K562 (cell line): ENCODE results near the gene OR2AG1. TPM values are rescaled to one million over a fixed set of nuclear protein-coding genes. Genes with fewer than 3 reads are reported as not detected.

Source experiments
- ATAC-seq: fragments of 200-7000 bp; cut with Tn5 transposase; 3 replicates; pipeline ENCODE4 v1.9.1; 2020; ENCODE audit warnings: moderate library complexity
- BruUV-seq: library from RNA; stranded (reverse); fragments of 400-500 nt; replicated peaks from 2 replicates; lab custom pipeline; 2021; lab: Mats Ljungman, UMichigan
- CTCF ChIA-PET: fragments of 300-600 bp; formaldehyde crosslinking; extraction: SDS; loops from one replicate; lab custom pipeline; 2021; ENCODE audit warnings: low intra/inter-chr PET ratio; lab: Yijun Ruan, JAX
- POLR2A ChIA-PET: fragments of 300-600, 350-650 bp; sonication (Branson Sonifier 250); formaldehyde crosslinking; extraction: SDS; loops from one replicate; lab custom pipeline; 2021; ENCODE audit warnings: antibody characterized with exemption, inconsistent platforms; lab: Yijun Ruan, JAX
- DNase-seq, 4 experiments: peaks; one replicate each; pipeline versions ENCODE4 v3.0.0 to v3.0.0-alpha.2; 2011 to 2018; ENCODE audit warnings: low spot score in 3 of 4, mixed read lengths in 3 of 4; ENCODE audit errors: extremely low read depth in 1 of 4
- FAIRE-seq: peaks from 2 replicates; lab custom pipeline; 2011; peaks lifted over from hg19 to GRCh38; lab: Jason Lieb, UNC
- H2AFZ ChIP-seq: 2 replicates; pipeline ENCODE4 v1.6.0; 2011; ENCODE audit warnings: low read depth, low read length, control low read depth, inconsistent platforms
- H3K27ac ChIP-seq: fragments of 200-600 bp; 3 replicates; pipeline ENCODE4 v1.8.0; 2011; ENCODE audit warnings: low read depth, mild to moderate bottlenecking, control low read depth, inconsistent platforms, low read length, moderate library complexity, mixed read lengths; ENCODE audit errors: extremely low read depth
- H3K27me3 ChIP-seq, 2 experiments: fragments of 300-600 bp in 1 of 2; 2 replicates in 1 of 2; 3 replicates in 1 of 2; pipeline versions ENCODE4 v1.6.0 to v1.8.0; 2011; ENCODE audit warnings: inconsistent platforms in 2 of 2, low read length in 2 of 2, mild to moderate bottlenecking in 1 of 2, mixed read lengths in 1 of 2, moderate library complexity in 1 of 2; ENCODE audit not compliant: control insufficient read depth in 2 of 2, insufficient read depth in 2 of 2
- H3K36me3 ChIP-seq: fragments of 300-600 bp; 3 replicates; pipeline ENCODE4 v1.8.0; 2011; ENCODE audit warnings: mild to moderate bottlenecking, low read length, inconsistent platforms; ENCODE audit not compliant: control insufficient read depth, insufficient read depth
- H3K4me1 ChIP-seq, 2 experiments: fragments of 200-600 bp in 1 of 2; replicated peaks in 1 of 2; 2 replicates in 1 of 2; 3 replicates in 1 of 2; pipeline versions ENCODE4 v1.5.1 to v1.8.0; 2011; ENCODE audit warnings: inconsistent platforms in 2 of 2, low read length in 2 of 2, mild to moderate bottlenecking in 1 of 2, mixed read lengths in 1 of 2, moderate library complexity in 1 of 2; ENCODE audit not compliant: control insufficient read depth in 2 of 2, insufficient read depth in 2 of 2
- H3K4me2 ChIP-seq: 2 replicates; pipeline ENCODE4 v1.6.1; 2011; ENCODE audit warnings: low read length, control low read depth, inconsistent platforms, mixed read lengths; ENCODE audit not compliant: insufficient read depth
- H3K4me3 ChIP-seq: fragments of 200-600 bp; sonication (generic), shearing (Covaris generic); 2 replicates; pipeline ENCODE4 v1.5.1; 2016; ENCODE audit warnings: control low read depth, inconsistent platforms
- H3K79me2 ChIP-seq: fragments of 200-600 bp; 3 replicates; pipeline ENCODE4 v1.8.0; 2011; ENCODE audit warnings: low read length, inconsistent platforms; ENCODE audit not compliant: control insufficient read depth, insufficient read depth
- H3K9ac ChIP-seq, 2 experiments: 2 replicates each; pipeline versions ENCODE4 v1.6.0 to v1.6.1; 2011; ENCODE audit warnings: low read depth in 2 of 2, low read length in 2 of 2, control low read depth in 1 of 2, inconsistent platforms in 1 of 2, mild to moderate bottlenecking in 1 of 2, mixed read lengths in 1 of 2; ENCODE audit not compliant: insufficient read depth in 1 of 2
- H3K9me1 ChIP-seq: one replicate; pipeline ENCODE4 v1.6.0; 2011; ENCODE audit warnings: inconsistent platforms, mild to moderate bottlenecking, low read length, moderate library complexity; ENCODE audit not compliant: control insufficient read depth, insufficient read depth
- H3K9me3 ChIP-seq: replicated peaks from 2 replicates; pipeline ENCODE4 v1.5.1; 2011; ENCODE audit warnings: low read depth, low read length, inconsistent platforms; ENCODE audit not compliant: control insufficient read depth, insufficient read depth
- H4K20me1 ChIP-seq: replicated peaks from 2 replicates; pipeline ENCODE4 v1.6.1; 2011; ENCODE audit warnings: low read length, inconsistent platforms, mixed read lengths; ENCODE audit not compliant: control insufficient read depth, insufficient read depth
- CBX5 ChIP-seq: IDR thresholded peaks from 2 replicates; pipeline ENCODE4 v1.6.1; 2014; ENCODE audit warnings: low read depth, borderline replicate concordance
- CC2D1A ChIP-seq: fragments of 450-650 bp; IDR thresholded peaks from 2 replicates; pipeline ENCODE4 v1.6.1; 2017; ENCODE audit warnings: mild to moderate bottlenecking
- CLOCK ChIP-seq: fragments of 250-450 bp; sonication (Bioruptor Pico); IDR thresholded peaks from 2 replicates; pipeline ENCODE4 v1.4.0; 2020; ENCODE audit warnings: mild to moderate bottlenecking, moderate library complexity, borderline replicate concordance
- ELK3 ChIP-seq: fragments of 450-650 bp; formaldehyde crosslinking; IDR thresholded peaks from 2 replicates; pipeline ENCODE4 v1.4.0; 2020; ENCODE audit warnings: mild to moderate bottlenecking
- FOXK1 ChIP-seq: sonication (generic); formaldehyde crosslinking; IDR thresholded peaks from 2 replicates; pipeline ENCODE4 v1.8.0; 2022; ENCODE audit warnings: missing genetic modification reagents, mild to moderate bottlenecking, borderline replicate concordance
- HDAC8 ChIP-seq: fragments of 450-650 bp; IDR thresholded peaks from 2 replicates; pipeline ENCODE4 v1.6.1; 2016; ENCODE audit warnings: mild to moderate bottlenecking, missing genetic modification characterization, moderate library complexity, missing compliant biosample characterization
- JUNB ChIP-seq: fragments of 450-650 bp; formaldehyde crosslinking; conservative IDR thresholded peaks from 2 replicates; pipeline ENCODE4 v1.4.0; 2020; ENCODE audit warnings: mild to moderate bottlenecking
- KDM2B ChIP-seq: fragments of 250-450 bp; sonication (Bioruptor Pico); IDR thresholded peaks from 2 replicates; pipeline ENCODE4 v1.8.0; 2021; ENCODE audit warnings: mild to moderate bottlenecking, moderate library complexity
- MBD1 ChIP-seq: fragments of 250-450 bp; sonication (Bioruptor Pico); IDR thresholded peaks from 2 replicates; pipeline ENCODE4 v1.8.0; 2022; ENCODE audit warnings: inconsistent platforms
- SMARCA5 ChIP-seq: fragments of 450-650 bp; IDR thresholded peaks from 2 replicates; pipeline ENCODE4 v1.6.1; 2016
- TRIM24 ChIP-seq, 2 experiments: fragments of 450-650 bp; IDR thresholded peaks; 2 replicates each; pipeline ENCODE4 v1.6.1; 2016
- ZNF717 ChIP-seq: fragments of 250-450 bp; sonication (Bioruptor Pico); IDR thresholded peaks from 2 replicates; pipeline ENCODE4 v1.5.0; 2021
- ZNF77 ChIP-seq: fragments of 250-450 bp; sonication (Bioruptor Pico); IDR thresholded peaks from 2 replicates; pipeline ENCODE4 v1.5.0; 2020
- WGBS: fragments of 100-300 bp; shearing (Covaris generic); methylation state at CpG from one replicate; pipeline ENCODE4 v1.1.6; 2016; ENCODE audit warnings: low coverage, mixed read lengths; ENCODE audit not compliant: insufficient coverage; ENCODE audit errors: missing lambda C conversion rate; 5-methylcytosine and 5-hydroxymethylcytosine counted together
- in situ Hi-C: fragments of 300-500 bp; cut with MboI; formaldehyde crosslinking; loops from 4 replicates; pipeline ENCODE4 v1.15.0; 2018; ENCODE audit warnings: inconsistent platforms, mixed read lengths
- intact Hi-C: fragments of 100-400 bp; cut with micrococcal nuclease; formaldehyde crosslinking; loops from 2 replicates; pipeline ENCODE4 v1.14.2; 2022
- polyA plus RNA-seq, 8 experiments: library from polyadenylated mRNA; depleted of rRNA in 4 of 8; stranded (reverse) in 5 of 8; unstranded in 3 of 8; fragments of >200 nt; fragmentation: Nextera tagmentation in 2 of 8; fragmentation: Illumina TruSeq in 1 of 8; extraction: Ambion mirVana in 2 of 8; extraction: Trizol in 1 of 8; gene quantifications; 2 replicates each; pipeline versions ENCODE4 v1.2.1 to v1.2.3, GENCODE V29; 2011 to 2014; ENCODE audit warnings: inconsistent platforms in 1 of 8, missing spikeins in 1 of 8
- total RNA-seq, 7 experiments: library from RNA; depleted of rRNA in 6 of 7; stranded (reverse); fragments of >200 nt in 6 of 7; fragmentation: Illumina TruSeq in 2 of 7; extraction: Trizol in 2 of 7; gene quantifications; 2 replicates each; pipeline versions ENCODE4 v1.2.1 to v1.2.3, GENCODE V29; 2011 to 2021; ENCODE audit warnings: low replicate concordance in 1 of 7

The OR2AG1 gene
- total and polyA plus RNA-seq, 9 of the 15 experiments (the other 6 are each of a cell fraction or from before 2014, with no cell fraction given) = 0.05 to 0.11 (median 0.07) TPM; not detected in 5

- in situ Hi-C loops = no loop called here
- TF ChIP-seq ZNF717 (CRISPR knock-in tag) = no peak
- TF ChIP-seq ELK3 (CRISPR knock-in tag) = no peak
- TF ChIP-seq TRIM24 (IDR thresholded peaks at IDR 0.05) = no peak
- no peak for TF ChIP-seq ZNF77
- TF ChIP-seq HDAC8 (tag) = no peak
- TF ChIP-seq KDM2B (CRISPR knock-in tag) = no peak
- TF ChIP-seq CBX5 = no peak
- TF ChIP-seq JUNB (CRISPR knock-in tag) = no peak
- TF ChIP-seq MBD1 (CRISPR knock-in tag) = no peak
- TF ChIP-seq FOXK1 (CRISPR knock-in tag) = no peak
- no peak for TF ChIP-seq CC2D1A
- no peak for TF ChIP-seq SMARCA5
- TF ChIP-seq CLOCK = no peak
- TF ChIP-seq, all 486 proteins: peak for 0
These were observed 34.9 kb downstream of the OR2AG1 start for GRCh38 chr11:6817694-6818093.

More at GRCh38 chr11:6817694-6818093, 34.9 kb downstream of the OR2AG1 start:
- 0% methylated on average over 1 of the region's 1 CpG for WGBS
- Histone ChIP-seq H3K4me2 (no peak overlapping the region), H3K4me1 (no peaks in the 10 kb centered on the region), H3K36me3 (no peaks in the 10 kb centered on the region), H3K9me3 (no peaks in the 10 kb centered on the region), H3K27ac (no peak overlapping the region), H3K9me1 (no peaks in the 10 kb centered on the region), H3K4me3 (no peak overlapping the region), H3K9ac (no peak overlapping the region), H2AFZ (no peak overlapping the region), H4K20me1 (no peaks in the 10 kb centered on the region), H3K79me2 (no peaks in the 10 kb centered on the region), H3K27me3 (no peaks in the 10 kb centered on the region; a peak in 2 of 5 replicates)
- BruUV-seq = no TSS peak
- ATAC-seq (no peak), DNase-seq (no peak), FAIRE-seq (no peak)
- ChIA-PET CTCF (no interaction called here), POLR2A (interaction anchor here (0.6 to 0.9 kb wide), 2 partner anchors 30 to 448 kb away, joined by 3 to 4 read pairs; no protein-coding TSS in a partner anchor)
- intact Hi-C loops = loop anchor here (10.0 kb wide), 1 partner anchor 277 kb away; no protein-coding TSS in a partner anchor
